ENCODE measurements around the gene EPHA6. TPM values are rescaled to one million over a fixed set of nuclear protein-coding genes. Genes with fewer than 3 reads are reported as not detected.

EPHA6 gene
- total and polyA plus RNA-seq, 9 of the 15 experiments (the other 6 are each of a cell fraction or from before 2014, with no cell fraction given), result not detected

GRCh38 chr3:97278506-97278905 is 464.1 kb downstream of the EPHA6 start:
- H3K9ac ChIP-seq (ENCODE audit: insufficient read depth in 1 of 2, low read depth in 2 of 2, low read length in 2 of 2), result no peak overlapping the region
- CTCF ChIA-PET (ENCODE audit: low intra/inter-chr PET ratio), result no interaction called here
- in situ Hi-C loops (cut with MboI) (no loop called here), intact Hi-C loops (cut with micrococcal nuclease) (no loop called here)
- H3K36me3 ChIP-seq (ENCODE audit: control insufficient read depth, insufficient read depth, low read length), result no peaks in the 10 kb centered on the region
- H3K27me3 ChIP-seq (ENCODE audit: control insufficient read depth in 2 of 2, insufficient read depth in 2 of 2, low read length in 2 of 2), result no peaks in the 10 kb centered on the region
- no peaks in the 10 kb centered on the region for H3K9me3 ChIP-seq (replicated peaks; ENCODE audit: control insufficient read depth, insufficient read depth, low read depth, low read length)
- TF ChIP-seq HOXB6 (CRISPR knock-in tag; IDR thresholded peaks at IDR 0.05; ENCODE audit: borderline replicate concordance) (no peak), SNRNP70 (optimal IDR thresholded peaks at IDR 0.05; ENCODE audit: low read depth, low read length) (no peak), ZKSCAN8 (CRISPR knock-in tag; IDR thresholded peaks at IDR 0.05) (no peak), NFYB (IDR thresholded peaks at IDR 0.05; ENCODE audit: extremely low read depth, insufficient read length) (no peak), EWSR1 (IDR thresholded peaks at IDR 0.05; ENCODE audit: borderline replicate concordance, low read depth, partially characterized antibody) (no peak), DIDO1 (tag; IDR thresholded peaks at IDR 0.05; ENCODE audit: low read depth) (no peak), ZNF124 (CRISPR knock-in tag; IDR thresholded peaks at IDR 0.05) (no peak), HMG20B (CRISPR knock-in tag; IDR thresholded peaks at IDR 0.05) (no peak), SMAD4 (CRISPR knock-in tag; conservative IDR thresholded peaks at IDR 0.05) (no peak), FOXA1 (IDR thresholded peaks at IDR 0.05; ENCODE audit: borderline replicate concordance) (no peak), WHSC1 (IDR thresholded peaks at IDR 0.05; ENCODE audit: low read length) (no peak), ZNF431 (CRISPR knock-in tag; IDR thresholded peaks at IDR 0.05) (no peak), GABPB1 (CRISPR knock-in tag; IDR thresholded peaks at IDR 0.05) (no peak), RCOR1 (IDR thresholded peaks at IDR 0.05; ENCODE audit: borderline replicate concordance in 1 of 2, low read depth in 2 of 2, low read length in 2 of 2) (no peak)
- BruUV-seq (replicated peaks), result no TSS peak
- H3K4me1 ChIP-seq (replicated peaks in 1 of 2; ENCODE audit: control insufficient read depth in 2 of 2, insufficient read depth in 2 of 2, low read length in 2 of 2), result no peaks in the 10 kb centered on the region
- WGBS (ENCODE audit: insufficient coverage, low coverage, missing lambda C conversion rate), result 13% methylated on average over 1 of the region's 1 CpG
- H4K20me1 ChIP-seq (replicated peaks; ENCODE audit: control insufficient read depth, insufficient read depth, low read length), result no peaks in the 10 kb centered on the region
- H3K4me3 ChIP-seq, result no peak overlapping the region
- H3K79me2 ChIP-seq (ENCODE audit: control insufficient read depth, insufficient read depth, low read length), result no peaks in the 10 kb centered on the region
- no peaks in the 10 kb centered on the region for H3K9me1 ChIP-seq (ENCODE audit: control insufficient read depth, insufficient read depth, low read length)
- no peak for ATAC-seq
- DNase-seq (ENCODE audit: extremely low read depth in 1 of 4, low spot score in 3 of 4), result no peak
- no peak for FAIRE-seq
- H3K27ac ChIP-seq (ENCODE audit: extremely low read depth, low read depth, low read length), result no peak overlapping the region
- no peak overlapping the region for H3K4me2 ChIP-seq (ENCODE audit: insufficient read depth, low read length)
- POLR2A ChIA-PET, result no interaction called here
- H2AFZ ChIP-seq (ENCODE audit: low read depth, low read length), result no peak overlapping the region

Measured in K562 (cell line).